ENCODE measurements around the gene LONP1. TPM values are rescaled to one million over a fixed set of nuclear protein-coding genes. Genes with fewer than 3 reads are reported as not detected.

The LONP1 gene
- total and polyA plus RNA-seq, 10 donors: 29.2 to 65.8 (median 46.1) TPM

DNA sequence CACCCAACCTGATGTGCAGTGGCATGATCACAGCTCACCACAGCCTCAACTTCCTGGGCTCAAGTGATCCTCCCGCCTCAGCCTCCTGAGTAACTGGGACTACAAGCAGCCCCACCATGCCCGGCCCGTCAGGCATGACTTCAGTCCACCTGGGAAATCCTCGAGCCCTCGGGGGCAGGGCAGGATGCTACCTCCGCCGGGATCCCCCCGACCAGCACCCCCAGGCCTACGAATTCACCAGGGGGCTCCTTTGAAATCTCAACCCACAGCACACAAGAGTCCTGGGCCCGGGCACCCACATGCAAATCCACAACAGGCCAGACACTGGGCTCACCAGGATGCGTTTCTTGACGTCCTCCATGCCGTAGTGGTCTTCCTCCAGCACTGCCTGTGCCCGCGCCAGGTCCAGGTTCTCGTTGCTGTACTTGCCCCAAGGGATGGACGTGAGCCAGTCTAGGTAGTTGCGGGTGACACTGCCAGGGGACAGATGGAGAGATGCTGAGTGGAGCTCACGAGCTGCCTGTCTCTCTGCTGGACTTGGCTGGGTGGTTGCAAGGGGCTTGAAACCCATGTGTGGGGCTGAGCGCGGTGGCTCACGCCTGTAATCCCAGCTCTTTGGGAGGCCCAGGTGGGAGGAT, 19.4 kb downstream of the LONP1 start:
- no peak overlapping the region for H3K4me3 ChIP-seq
- WGBS, 5 donors: 93 to 95% (median 94%) methylated on average over 17 to 22 of the region's 22 CpGs
- TF ChIP-seq POLR2AphosphoS5 (IDR thresholded peaks at IDR 0.05): peak in 2 of 3 donors; percentile 36 to 39
- TF ChIP-seq, protein P1, sequence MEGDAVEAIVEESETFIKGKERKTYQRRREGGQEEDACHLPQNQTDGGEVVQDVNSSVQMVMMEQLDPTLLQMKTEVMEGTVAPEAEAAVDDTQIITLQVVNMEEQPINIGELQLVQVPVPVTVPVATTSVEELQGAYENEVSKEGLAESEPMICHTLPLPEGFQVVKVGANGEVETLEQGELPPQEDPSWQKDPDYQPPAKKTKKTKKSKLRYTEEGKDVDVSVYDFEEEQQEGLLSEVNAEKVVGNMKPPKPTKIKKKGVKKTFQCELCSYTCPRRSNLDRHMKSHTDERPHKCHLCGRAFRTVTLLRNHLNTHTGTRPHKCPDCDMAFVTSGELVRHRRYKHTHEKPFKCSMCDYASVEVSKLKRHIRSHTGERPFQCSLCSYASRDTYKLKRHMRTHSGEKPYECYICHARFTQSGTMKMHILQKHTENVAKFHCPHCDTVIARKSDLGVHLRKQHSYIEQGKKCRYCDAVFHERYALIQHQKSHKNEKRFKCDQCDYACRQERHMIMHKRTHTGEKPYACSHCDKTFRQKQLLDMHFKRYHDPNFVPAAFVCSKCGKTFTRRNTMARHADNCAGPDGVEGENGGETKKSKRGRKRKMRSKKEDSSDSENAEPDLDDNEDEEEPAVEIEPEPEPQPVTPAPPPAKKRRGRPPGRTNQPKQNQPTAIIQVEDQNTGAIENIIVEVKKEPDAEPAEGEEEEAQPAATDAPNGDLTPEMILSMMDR (IDR thresholded peaks at IDR 0.05 in 8 of 11, conservative IDR thresholded peaks at IDR 0.05 in 3 of 11): no peak
- intact Hi-C loops (cut with DNase I; ENCODE audit: low total_unique reads): no loop called here
- no peaks in the 10 kb centered on the region for H3K9me3 ChIP-seq
- peaks cover 0 to 3% (median 0%) of the 10 kb centered on the region in 6 donors for H3K4me1 ChIP-seq
- no peak for DNase-seq
- no peaks in the 10 kb centered on the region for H3K27me3 ChIP-seq (replicated peaks in 1 of 7)
- H3K36me3 ChIP-seq: peaks cover 4 to 96% (median 77%) of the 10 kb centered on the region in 6 donors
- H3K27ac ChIP-seq: no peak overlapping the region

GRCh38 chr19:5698635-5699422, 21.1 kb downstream of the LONP1 start:
- H3K27ac ChIP-seq: no peak overlapping the region
- DNase-seq: no peak
- peaks cover 7 to 96% (median 76%) of the 10 kb centered on the region in 6 donors for H3K36me3 ChIP-seq
- TF ChIP-seq POLR2AphosphoS5 (IDR thresholded peaks at IDR 0.05) (peak; percentile 29 to 64 (median 48)), POLR2A (IDR thresholded peaks at IDR 0.05) (no peak)
- H3K9me3 ChIP-seq: no peaks in the 10 kb centered on the region
- H3K4me1 ChIP-seq: peaks cover 0 to 11% (median 1%) of the 10 kb centered on the region in 6 donors
- intact Hi-C loops (cut with DNase I; ENCODE audit: low total_unique reads): no loop called here
- H3K27me3 ChIP-seq (replicated peaks in 1 of 7): no peaks in the 10 kb centered on the region
- 82 to 93% (median 89%) methylated on average over 18 to 38 of the region's 38 CpGs for WGBS, 5 donors
- H3K4me3 ChIP-seq: no peak overlapping the region

- H3K27me3 ChIP-seq (replicated peaks in 1 of 7): no peaks in the 10 kb centered on the region
- peaks cover 0 to 18% (median 9%) of the 10 kb centered on the region in 6 donors for H3K4me1 ChIP-seq
- DNase-seq: no peak
- H3K36me3 ChIP-seq: peaks cover 4 to 96% (median 77%) of the 10 kb centered on the region in 6 donors
- 86 to 92% (median 87%) methylated on average over 13 to 30 of the region's 30 CpGs for WGBS, 5 donors
- intact Hi-C loops (cut with DNase I; ENCODE audit: low total_unique reads): no loop called here
- TF ChIP-seq, protein P1 (IDR thresholded peaks at IDR 0.05 in 8 of 11, conservative IDR thresholded peaks at IDR 0.05 in 3 of 11): no peak
- TF ChIP-seq POLR2AphosphoS5 (IDR thresholded peaks at IDR 0.05) (peak in 1 of 3 donors; percentile 47), POLR2A (IDR thresholded peaks at IDR 0.05) (no peak)
- no peaks in the 10 kb centered on the region for H3K9me3 ChIP-seq
- H3K27ac ChIP-seq: no peak overlapping the region
- no peak overlapping the region for H3K4me3 ChIP-seq
Measured at GRCh38 chr19:5697890-5698634, 21.9 kb downstream of the LONP1 start.

- TF ChIP-seq POLR2A (IDR thresholded peaks at IDR 0.05) (no peak), POLR2AphosphoS5 (IDR thresholded peaks at IDR 0.05) (peak in 2 of 3 donors; percentile 6 to 8)
- TF ChIP-seq, protein P1 (IDR thresholded peaks at IDR 0.05 in 8 of 11, conservative IDR thresholded peaks at IDR 0.05 in 3 of 11): no peak
- Histone ChIP-seq H3K36me3 (peaks cover 4 to 100% (median 85%) of the 10 kb centered on the region in 6 donors), H3K4me3 (no peak overlapping the region), H3K9me3 (no peaks in the 10 kb centered on the region), H3K4me1 (peaks cover 0 to 26% (median 16%) of the 10 kb centered on the region in 6 donors), H3K27ac (peak overlapping the region in 1 of 8 donors; percentile 8), H3K27me3 (replicated peaks in 1 of 7) (no peaks in the 10 kb centered on the region)
- peak; percentile 67 for DNase-seq
- intact Hi-C loops (cut with DNase I; ENCODE audit: low total_unique reads): no loop called here
- 70 to 87% (median 79%) methylated on average over 22 to 25 of the region's 25 CpGs for WGBS, 5 donors
Measured at GRCh38 chr19:5697022-5697889, 22.7 kb downstream of the LONP1 start.
